Activated CD4-positive, alpha-beta T cell treated with anti-CD3 and anti-CD28 coated beads for 36 hours (primary cell): Measurements from ENCODE around the gene MIA. TPM values are rescaled to one million over a fixed set of nuclear protein-coding genes. Genes with fewer than 3 reads are reported as not detected.

Experiments
- ATAC-seq: fragments of 200-7000 bp; cut with Tn5 transposase; one replicate; pipeline ENCODE4 v1.10.0; 2021; ENCODE audit warnings: mild to moderate bottlenecking, moderate library complexity
- CTCF ChIA-PET: fragments of 350-600 bp; sonication (Branson Sonifier 250); formaldehyde crosslinking; loops from one replicate; lab custom pipeline; 2021; ENCODE audit warnings: antibody characterized with exemption; lab: Charles Lee
- POLR2A ChIA-PET: fragments of 350-600 bp; sonication (Branson Sonifier 250); formaldehyde crosslinking; loops from one replicate; lab custom pipeline; 2021; ENCODE audit warnings: antibody characterized with exemption, inconsistent platforms; lab: Charles Lee
- DNase-seq: peaks from one replicate; pipeline ENCODE4 v3.0.0-alpha.2; 2020
- H3K27ac Mint-ChIP-seq: one replicate; pipeline ENCODE4 v1.8.0; 2021; ENCODE audit warnings: mixed read lengths
- H3K27me3 Mint-ChIP-seq: one replicate; pipeline ENCODE4 v1.8.0; 2021; ENCODE audit warnings: mixed read lengths
- H3K36me3 Mint-ChIP-seq: one replicate; pipeline ENCODE4 v1.8.0; 2021; ENCODE audit warnings: low read depth, mixed read lengths
- H3K4me1 Mint-ChIP-seq: one replicate; pipeline ENCODE4 v1.8.0; 2021; ENCODE audit warnings: mixed read lengths
- H3K4me3 Mint-ChIP-seq: one replicate; pipeline ENCODE4 v1.8.0; 2021; ENCODE audit warnings: mild to moderate bottlenecking, moderate library complexity, mixed read lengths
- H3K9me3 Mint-ChIP-seq: one replicate; pipeline ENCODE4 v1.8.0; 2021; ENCODE audit warnings: low read depth, mixed read lengths
- intact Hi-C, 2 experiments: fragments of 100-400 bp; cut with DNase I in 1 of 2; cut with micrococcal nuclease in 1 of 2; formaldehyde crosslinking; loops; one replicate each; pipeline versions ENCODE4 v1.14.2 to v1.15.1; 2022 to 2024; cut with DNase I, micrococcal nuclease
- total RNA-seq, 2 experiments: library from RNA; stranded (reverse); gene quantifications; one replicate each; pipeline ENCODE4 v1.2.3, GENCODE V29; 2021

The MIA gene
- total RNA-seq, 2 experiments from 2014 or later, result 0.57 TPM; not detected in 1

DNA sequence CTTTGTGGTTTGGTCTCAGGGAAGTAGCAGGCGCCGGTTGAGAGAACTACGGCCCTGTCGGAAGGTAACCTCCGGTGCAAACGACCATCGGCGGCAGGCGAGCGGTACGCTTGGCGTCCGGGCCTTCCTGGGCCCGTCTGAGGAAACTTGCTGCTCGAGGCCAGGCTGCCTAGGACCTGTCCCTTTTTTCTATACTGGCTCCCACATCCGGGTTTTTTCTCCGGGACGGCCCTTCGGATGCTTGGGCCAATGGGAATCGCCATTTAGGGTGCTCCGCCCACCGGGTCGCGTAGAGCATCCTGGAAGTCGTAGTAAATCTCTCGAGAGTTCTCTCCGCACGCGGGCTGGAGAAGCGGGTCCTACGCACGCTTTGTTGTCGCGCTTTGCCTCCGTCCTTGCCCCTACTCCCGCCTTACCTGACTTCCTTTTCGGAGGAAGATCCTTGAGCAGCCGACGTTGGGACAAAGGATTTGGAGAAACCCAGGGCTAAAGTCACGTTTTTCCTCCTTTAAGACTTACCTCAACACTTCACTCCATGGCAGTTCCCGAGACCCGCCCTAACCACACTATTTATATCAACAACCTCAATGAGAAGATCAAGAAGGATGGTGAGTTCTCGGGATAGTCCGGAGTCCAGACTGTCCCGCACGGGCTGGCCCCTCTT, 24.3 kb upstream of the MIA start, which contains the start of gene SNRPA:
Gene SNRPA, plus strand, starts transcription at position 330 of the 664 bp plus-strand sequence. Its CDS starts 206 bp downstream, at position 536.
- no peaks in the 10 kb centered on the region for H3K9me3 Mint-ChIP-seq
- peak within 1 kb of the TSS; percentile 99 for H3K27ac Mint-ChIP-seq
- DNase-seq, result peak; percentile 98
- peak; percentile 70 for ATAC-seq
- intact Hi-C loops, result loop anchor here (1.0 to 2.0 kb wide), 20 partner anchors 26 to 646 kb away; partner anchors contain the start of genes COQ8B (in 2 of the 2), NUMBL (in 2 of the 2), RAB4B (in 2 of the 2) and AKT2 (in 1 of the 2)
- peaks cover 43% of the 10 kb centered on the region for H3K36me3 Mint-ChIP-seq
- ChIA-PET CTCF (interaction anchor here (0.6 to 1.6 kb wide), 15 partner anchors 9 to 558 kb away, joined by 3 to 17 read pairs (median 4); partner anchors contain the start of genes COQ8B, EGLN2, ITPKC and RAB4B), POLR2A (interaction anchor here (0.7 to 3.7 kb wide), 10 partner anchors 16 to 578 kb away, joined by 3 to 46 read pairs (median 4); partner anchors contain the start of genes COQ8B, EGLN2, ITPKC and RAB4B)
- peak within 1 kb of the TSS; percentile 81 for H3K4me3 Mint-ChIP-seq
- H3K27me3 Mint-ChIP-seq, result no peaks in the 10 kb centered on the region
- peaks cover 42% of the 10 kb centered on the region for H3K4me1 Mint-ChIP-seq

DNA sequence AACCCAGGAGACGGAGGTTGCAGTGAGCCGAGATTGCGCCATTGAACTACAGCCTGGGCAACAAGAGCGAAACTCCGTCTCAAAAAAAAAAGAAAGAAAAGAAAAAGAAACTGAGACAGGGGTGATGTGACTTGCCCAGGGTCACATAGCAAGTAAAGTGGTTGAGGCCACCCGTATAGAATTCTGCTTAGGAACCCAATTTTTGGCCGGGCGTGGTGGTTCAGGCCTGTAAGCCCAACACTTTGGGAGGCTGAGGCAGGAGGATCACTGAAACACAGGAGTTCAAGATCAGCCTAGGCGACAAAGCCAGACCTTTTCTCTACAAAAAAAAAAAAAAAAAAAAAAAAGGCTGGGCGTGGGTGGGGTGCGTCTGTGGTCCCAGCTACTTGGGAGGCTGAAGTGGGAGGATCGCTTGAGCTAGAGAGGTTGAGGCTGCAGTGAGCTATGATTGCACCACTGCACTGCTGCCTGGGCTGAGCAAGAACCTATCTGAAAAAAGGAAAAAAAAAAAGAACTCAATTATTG, 23.0 kb upstream of the MIA start:
- POLR2A ChIA-PET, result interaction anchor here (0.6 to 3.7 kb wide), 8 partner anchors 19 to 600 kb away, joined by 3 to 46 read pairs (median 5); partner anchors contain the start of genes COQ8B, EGLN2 and RAB4B
- no peaks in the 10 kb centered on the region for H3K27me3 Mint-ChIP-seq
- no peak for ATAC-seq
- CTCF ChIA-PET, result interaction anchor here (0.7 to 4.5 kb wide), 6 partner anchors 18 to 67 kb away, joined by 3 to 24 read pairs (median 4); partner anchors contain the start of gene RAB4B
- intact Hi-C loops, result no loop called here
- H3K4me3 Mint-ChIP-seq, result peak overlapping the region; percentile 81
- DNase-seq, result peak; percentile 60
- peaks cover 55% of the 10 kb centered on the region for H3K4me1 Mint-ChIP-seq
- no peaks in the 10 kb centered on the region for H3K9me3 Mint-ChIP-seq
- H3K27ac Mint-ChIP-seq, result peak overlapping the region; percentile 99
- peaks cover 54% of the 10 kb centered on the region for H3K36me3 Mint-ChIP-seq

DNA sequence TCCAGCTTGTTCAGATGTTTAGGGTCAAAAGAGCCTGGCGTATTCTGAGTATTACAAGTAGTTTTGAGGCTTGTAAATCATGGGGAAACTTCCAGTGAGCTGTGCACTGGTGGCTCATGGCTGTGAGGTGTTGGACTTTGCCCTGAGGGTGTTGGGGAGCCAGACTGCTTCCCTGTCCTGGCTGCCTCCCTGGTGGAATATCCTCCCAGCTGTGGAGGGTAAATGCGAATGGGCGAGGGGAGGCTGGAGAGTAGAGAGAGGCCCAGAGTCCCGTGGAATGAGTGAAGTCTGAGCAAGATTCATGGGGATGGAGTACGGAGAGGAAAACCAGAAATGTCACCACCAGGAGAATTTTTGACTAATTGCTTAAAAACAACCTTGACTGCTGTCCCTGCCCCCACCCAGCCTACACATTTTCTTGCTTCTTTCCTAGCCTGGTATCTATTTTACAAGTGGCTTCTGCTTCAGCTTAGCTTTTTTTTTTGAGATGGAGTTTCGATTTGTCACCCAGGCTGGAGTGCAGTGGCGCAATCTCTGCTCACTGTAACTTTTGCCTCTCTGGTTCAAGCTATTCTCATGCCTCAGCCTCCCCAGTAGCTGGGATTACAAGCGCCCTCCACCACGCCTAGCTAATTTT, 20.6 kb upstream of the MIA start:
- peak; percentile 86 for DNase-seq
- Mint-ChIP-seq H3K9me3 (no peaks in the 10 kb centered on the region), H3K27ac (peak overlapping the region; percentile 97), H3K4me3 (peak overlapping the region; percentile 78), H3K27me3 (no peaks in the 10 kb centered on the region), H3K4me1 (peaks cover 52% of the 10 kb centered on the region), H3K36me3 (peaks cover 69% of the 10 kb centered on the region)
- CTCF ChIA-PET, result interaction anchor here (0.6 to 4.5 kb wide), 9 partner anchors 10 to 244 kb away, joined by 3 to 24 read pairs (median 4); partner anchors contain the start of gene RAB4B
- POLR2A ChIA-PET, result interaction anchor here (0.7 to 1.8 kb wide), 4 partner anchors 9 to 333 kb away, joined by 3 to 13 read pairs (median 4); partner anchors contain the start of gene RAB4B
- ATAC-seq, result peak; percentile 8
- intact Hi-C loops, result loop anchor here in 1 of 2 experiments (1.0 kb wide), 3 partner anchors 23 to 91 kb away; no protein-coding TSS in a partner anchor

DNA sequence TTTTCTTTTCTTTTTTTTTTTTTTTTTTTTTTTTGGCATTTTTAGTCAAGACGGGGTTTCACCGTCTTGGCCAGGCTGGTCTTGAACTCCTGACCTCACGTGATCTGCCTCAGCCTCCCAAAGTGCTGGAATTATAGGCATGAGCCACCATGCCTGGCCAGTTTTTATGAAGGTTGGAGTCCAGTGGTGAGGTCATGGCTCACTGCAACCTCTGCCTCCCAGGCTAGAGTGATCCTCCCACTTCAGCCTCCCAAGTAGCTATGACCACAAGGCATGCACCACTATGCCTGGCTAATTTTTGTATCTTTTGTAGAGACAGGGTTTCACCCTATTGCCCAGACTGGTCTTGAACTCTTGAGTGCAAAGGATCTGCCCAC, 20.1 kb upstream of the MIA start:
- intact Hi-C loops, result loop anchor here in 1 of 2 experiments (1.0 kb wide), 2 partner anchors 22 to 92 kb away; no protein-coding TSS in a partner anchor
- DNase-seq, result no peak
- no peak for ATAC-seq
- Mint-ChIP-seq H3K27me3 (no peaks in the 10 kb centered on the region), H3K9me3 (no peaks in the 10 kb centered on the region), H3K27ac (peak overlapping the region; percentile 97), H3K4me1 (peaks cover 51% of the 10 kb centered on the region), H3K4me3 (peak overlapping the region; percentile 78), H3K36me3 (peaks cover 71% of the 10 kb centered on the region)
- POLR2A ChIA-PET, result interaction anchor here (0.7 to 1.8 kb wide), 4 partner anchors 8 to 334 kb away, joined by 3 to 13 read pairs (median 4); partner anchors contain the start of gene RAB4B
- CTCF ChIA-PET, result interaction anchor here (0.6 to 4.5 kb wide), 6 partner anchors 11 to 138 kb away, joined by 3 to 24 read pairs (median 4); partner anchors contain the start of gene RAB4B

DNA sequence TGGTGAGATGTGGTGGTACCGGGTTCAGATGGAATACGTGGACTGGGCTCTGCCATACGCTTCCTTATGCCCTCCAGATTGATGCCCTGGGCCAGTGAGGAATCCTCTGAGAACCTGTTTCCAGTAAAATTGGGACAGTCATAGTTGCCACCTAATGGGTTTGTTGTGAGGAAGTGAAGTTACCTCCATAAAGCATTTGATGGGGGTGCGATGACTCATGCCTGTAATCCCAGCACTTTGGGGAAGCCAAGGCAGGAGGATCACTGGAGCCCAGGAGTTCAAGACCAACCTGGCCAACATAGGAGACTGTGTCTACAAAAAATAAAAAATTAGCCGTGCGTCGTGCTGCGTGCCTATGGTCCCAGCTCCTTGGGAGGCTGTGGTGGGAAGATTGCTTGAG, 19.5 kb upstream of the MIA start:
- no peaks in the 10 kb centered on the region for H3K9me3 Mint-ChIP-seq
- DNase-seq (no peak), ATAC-seq (no peak)
- H3K4me1 Mint-ChIP-seq, result peaks cover 55% of the 10 kb centered on the region
- CTCF ChIA-PET, result interaction anchor here (1.9 to 4.5 kb wide), 2 partner anchors 22 to 52 kb away, joined by 11 to 24 read pairs; partner anchors contain the start of gene RAB4B
- POLR2A ChIA-PET, result no interaction called here
- H3K36me3 Mint-ChIP-seq, result peaks cover 75% of the 10 kb centered on the region
- H3K4me3 Mint-ChIP-seq, result peak overlapping the region; percentile 78
- peak overlapping the region; percentile 97 for H3K27ac Mint-ChIP-seq
- H3K27me3 Mint-ChIP-seq, result no peaks in the 10 kb centered on the region
- intact Hi-C loops, result loop anchor here in 1 of 2 experiments (1.0 kb wide), 2 partner anchors 22 to 92 kb away; no protein-coding TSS in a partner anchor

DNA sequence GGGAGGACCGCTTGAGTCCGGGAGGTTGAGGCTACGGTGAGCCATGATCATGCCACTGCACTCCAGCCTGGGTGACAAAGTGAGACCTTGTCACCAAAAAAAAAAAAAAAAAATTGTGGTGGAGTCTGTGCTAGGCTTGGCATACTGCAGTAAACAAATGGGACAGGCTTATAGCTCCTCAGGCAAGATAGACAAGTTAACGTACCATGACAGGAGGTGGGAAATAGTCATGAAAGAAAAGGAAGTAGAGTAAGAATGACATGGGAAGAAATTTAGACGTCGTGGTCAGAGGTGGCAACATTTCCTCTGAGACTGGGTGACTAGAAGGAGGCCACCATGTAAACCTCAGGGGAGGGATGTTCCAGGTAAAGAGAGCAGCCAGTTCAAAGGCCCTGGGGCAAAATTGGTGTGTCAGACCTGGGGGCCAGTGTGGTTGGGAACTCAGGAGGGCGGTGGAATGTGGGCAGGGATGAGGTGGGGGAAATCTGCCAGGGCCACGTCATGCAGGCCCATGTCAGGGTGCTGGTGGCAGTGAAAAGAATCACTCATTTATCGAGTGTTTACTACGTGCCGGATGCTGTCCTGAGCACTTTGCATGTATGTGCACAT, 18.7 kb upstream of the MIA start:
- ChIA-PET CTCF (interaction anchor here (1.9 to 2.5 kb wide), 2 partner anchors 21 to 51 kb away, joined by 5 to 11 read pairs; no protein-coding TSS in a partner anchor), POLR2A (interaction anchor here (0.6 to 0.7 kb wide), 2 partner anchors 26 to 373 kb away, joined by 3 to 5 read pairs; no protein-coding TSS in a partner anchor)
- Mint-ChIP-seq H3K27me3 (no peaks in the 10 kb centered on the region), H3K36me3 (peaks cover 74% of the 10 kb centered on the region), H3K4me3 (peak overlapping the region; percentile 18), H3K27ac (peak overlapping the region; percentile 69), H3K9me3 (no peaks in the 10 kb centered on the region), H3K4me1 (peaks cover 58% of the 10 kb centered on the region)
- ATAC-seq, result peak; percentile 28
- intact Hi-C loops, result no loop called here
- peak; percentile 62 for DNase-seq

DNA sequence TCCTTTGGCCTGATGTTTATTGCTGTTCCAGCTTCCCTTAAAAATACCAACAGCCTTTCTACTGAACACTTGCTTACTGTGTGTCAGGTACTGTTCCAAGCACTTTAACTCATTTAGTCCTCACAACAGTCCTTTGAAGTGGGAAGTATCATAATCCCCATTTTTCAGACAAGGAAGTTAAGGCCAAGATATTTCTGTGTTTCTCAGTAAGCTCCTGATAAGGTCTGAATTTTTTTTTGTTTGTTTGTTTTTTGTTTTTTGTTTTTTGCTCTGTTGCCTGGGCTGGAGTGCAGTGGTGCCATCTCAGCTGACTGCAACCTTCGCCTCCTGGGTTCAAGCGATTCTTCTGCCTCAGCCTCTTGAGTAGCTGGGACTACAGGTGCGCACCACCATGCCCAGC, 16.8 kb upstream of the MIA start:
- intact Hi-C loops, result no loop called here
- CTCF ChIA-PET, result interaction anchor here (1.0 to 2.5 kb wide), 4 partner anchors 11 to 45 kb away, joined by 3 to 5 read pairs (median 4); no protein-coding TSS in a partner anchor
- no peak for ATAC-seq
- H3K4me3 Mint-ChIP-seq, result no peak overlapping the region
- DNase-seq, result no peak
- H3K27ac Mint-ChIP-seq, result peak overlapping the region; percentile 58
- POLR2A ChIA-PET, result interaction anchor here (2.0 kb wide), 1 partner anchor 19 kb away, joined by 7 read pairs; the partner anchor contains the start of gene RAB4B
- no peaks in the 10 kb centered on the region for H3K9me3 Mint-ChIP-seq
- H3K27me3 Mint-ChIP-seq, result no peaks in the 10 kb centered on the region
- H3K36me3 Mint-ChIP-seq, result peaks cover 76% of the 10 kb centered on the region
- peaks cover 67% of the 10 kb centered on the region for H3K4me1 Mint-ChIP-seq

DNA sequence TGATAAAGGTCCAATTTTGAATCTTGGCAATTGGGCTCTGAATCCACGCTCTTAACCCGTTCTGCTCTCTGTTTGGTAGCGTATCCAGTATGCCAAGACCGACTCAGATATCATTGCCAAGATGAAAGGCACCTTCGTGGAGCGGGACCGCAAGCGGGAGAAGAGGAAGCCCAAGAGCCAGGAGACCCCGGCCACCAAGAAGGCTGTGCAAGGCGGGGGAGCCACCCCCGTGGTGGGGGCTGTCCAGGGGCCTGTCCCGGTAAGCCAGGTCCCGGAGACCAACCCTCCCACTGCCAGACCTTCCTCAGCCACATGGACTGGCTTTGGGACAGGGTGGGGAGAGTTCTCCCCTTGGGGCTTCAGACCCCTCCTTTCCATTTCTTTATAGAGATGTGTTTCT, 16.0 kb upstream of the MIA start:
- POLR2A ChIA-PET, result interaction anchor here (2.0 kb wide), 1 partner anchor 18 kb away, joined by 7 read pairs; the partner anchor contains the start of gene RAB4B
- H3K36me3 Mint-ChIP-seq, result peaks cover 81% of the 10 kb centered on the region
- no peaks in the 10 kb centered on the region for H3K9me3 Mint-ChIP-seq
- CTCF ChIA-PET, result interaction anchor here (2.5 kb wide), 1 partner anchor 18 kb away, joined by 5 read pairs; no protein-coding TSS in a partner anchor
- ATAC-seq (no peak), DNase-seq (no peak)
- no peak overlapping the region for H3K4me3 Mint-ChIP-seq
- no peak overlapping the region for H3K27ac Mint-ChIP-seq
- H3K27me3 Mint-ChIP-seq, result no peaks in the 10 kb centered on the region
- intact Hi-C loops, result no loop called here
- H3K4me1 Mint-ChIP-seq, result peaks cover 72% of the 10 kb centered on the region

DNA sequence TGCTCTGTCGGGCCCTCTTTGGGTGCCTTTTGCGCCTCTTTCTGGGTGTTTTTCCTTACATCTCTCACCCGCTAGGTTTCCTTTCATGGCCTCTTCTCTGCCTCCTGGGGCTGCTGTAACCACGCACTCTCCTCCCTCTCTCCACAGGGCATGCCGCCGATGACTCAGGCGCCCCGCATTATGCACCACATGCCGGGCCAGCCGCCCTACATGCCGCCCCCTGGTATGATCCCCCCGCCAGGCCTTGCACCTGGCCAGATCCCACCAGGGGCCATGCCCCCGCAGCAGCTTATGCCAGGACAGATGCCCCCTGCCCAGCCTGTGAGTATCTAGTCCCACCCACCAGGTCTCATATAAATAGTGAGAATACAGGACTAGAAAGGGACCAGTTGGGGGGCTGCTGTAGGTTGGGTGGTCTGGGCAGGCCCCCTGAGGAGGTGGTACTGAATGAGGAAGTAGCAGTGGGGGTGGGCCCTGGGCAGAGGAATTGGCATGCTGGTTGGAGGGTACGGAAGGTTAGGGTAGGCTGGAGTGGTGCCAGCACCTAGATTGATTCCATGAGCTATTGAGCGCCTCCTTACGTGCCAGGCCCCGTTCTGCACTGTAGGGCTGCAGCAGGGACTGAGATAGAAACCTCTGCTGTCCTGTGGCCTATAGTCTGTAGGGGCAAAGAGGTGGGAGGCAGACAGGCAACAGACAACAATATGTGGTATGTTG, 12.4 kb upstream of the MIA start:
- Mint-ChIP-seq H3K9me3 (no peaks in the 10 kb centered on the region), H3K27ac (peak overlapping the region; percentile 61), H3K4me3 (no peak overlapping the region), H3K36me3 (peaks cover 77% of the 10 kb centered on the region), H3K4me1 (peaks cover 56% of the 10 kb centered on the region), H3K27me3 (no peaks in the 10 kb centered on the region)
- ATAC-seq (no peak), DNase-seq (no peak)
- POLR2A ChIA-PET, result interaction anchor here (1.3 kb wide), 1 partner anchor 9 kb away, joined by 3 read pairs; no protein-coding TSS in a partner anchor
- CTCF ChIA-PET, result interaction anchor here (0.7 to 1.1 kb wide), 2 partner anchors 44 to 72 kb away, joined by 3 read pairs; no protein-coding TSS in a partner anchor
- intact Hi-C loops, result no loop called here
